LNCAP (cell line): Measurements from ENCODE around the gene PFDN4.

Source experiments
- CTCF ChIP-seq: fragments of 450-650 bp; IDR thresholded peaks from 2 replicates; pipeline ENCODE4 v1.5.1; 2017; ENCODE audit warnings: mild to moderate bottlenecking

The PFDN4 gene

GRCh38 chr20:54177378-54177777 is 30.5 kb upstream of the PFDN4 start:
- no peak for TF ChIP-seq CTCF

- no peak for TF ChIP-seq CTCF
These were observed 29.6 kb upstream of the PFDN4 start for GRCh38 chr20:54178256-54178655.

- TF ChIP-seq CTCF = no peak
These were observed 27.9 kb upstream of the PFDN4 start for GRCh38 chr20:54179946-54180345.

GRCh38 chr20:54180931-54181330 is 27.0 kb upstream of the PFDN4 start:
- TF ChIP-seq CTCF = no peak

- no peak for TF ChIP-seq CTCF
These were observed 23.8 kb upstream of the PFDN4 start for GRCh38 chr20:54184071-54184470.

- TF ChIP-seq CTCF = no peak
These were observed 22.8 kb upstream of the PFDN4 start for GRCh38 chr20:54184904-54185626.

GRCh38 chr20:54188132-54188849 is 19.6 kb upstream of the PFDN4 start:
- TF ChIP-seq CTCF = no peak
